Type B pancreatic cell (in vitro differentiated cells): ENCODE measurements around the gene CDK5RAP2. TPM values are rescaled to one million over a fixed set of nuclear protein-coding genes. Genes with fewer than 3 reads are reported as not detected.

Source experiments
- DNase-seq: peaks from one replicate; pipeline ENCODE4 v3.0.0; 2021; ENCODE audit warnings: mixed read lengths; ENCODE audit not compliant: unreplicated experiment; ENCODE audit errors: extremely low spot score
- H3K27ac Mint-ChIP-seq: 2 replicates; pipeline ENCODE4 v1.8.0; 2021; ENCODE audit warnings: mild to moderate bottlenecking, mixed read lengths
- H3K27me3 Mint-ChIP-seq: 2 replicates; pipeline ENCODE4 v1.8.0; 2021; ENCODE audit warnings: mixed read lengths
- H3K36me3 Mint-ChIP-seq: 2 replicates; pipeline ENCODE4 v1.8.0; 2021; ENCODE audit warnings: mixed read lengths
- H3K4me1 Mint-ChIP-seq: one replicate; pipeline ENCODE4 v1.8.0; 2021; ENCODE audit warnings: mixed read lengths; ENCODE audit not compliant: unreplicated experiment
- H3K4me3 Mint-ChIP-seq: 2 replicates; pipeline ENCODE4 v1.8.0; 2021; ENCODE audit warnings: mild to moderate bottlenecking, mixed read lengths
- H3K9me3 Mint-ChIP-seq: 2 replicates; pipeline ENCODE4 v1.8.0; 2021; ENCODE audit warnings: mixed read lengths
- total RNA-seq: library from RNA; stranded (reverse); gene quantifications from 2 replicates; pipeline ENCODE4 v1.2.1, GENCODE V29; 2021; ENCODE audit warnings: low replicate concordance
- TF ChIP-seq, protein P1 (sequence below): fragments of 200-600 bp; sonication (generic); conservative IDR thresholded peaks from 2 replicates; pipeline ENCODE4 v1.5.0; 2021; ENCODE audit warnings: antibody characterized with exemption, mild to moderate bottlenecking

The CDK5RAP2 gene
- total RNA-seq, 1 donor from 2014 or later = 69.2 TPM

DNA sequence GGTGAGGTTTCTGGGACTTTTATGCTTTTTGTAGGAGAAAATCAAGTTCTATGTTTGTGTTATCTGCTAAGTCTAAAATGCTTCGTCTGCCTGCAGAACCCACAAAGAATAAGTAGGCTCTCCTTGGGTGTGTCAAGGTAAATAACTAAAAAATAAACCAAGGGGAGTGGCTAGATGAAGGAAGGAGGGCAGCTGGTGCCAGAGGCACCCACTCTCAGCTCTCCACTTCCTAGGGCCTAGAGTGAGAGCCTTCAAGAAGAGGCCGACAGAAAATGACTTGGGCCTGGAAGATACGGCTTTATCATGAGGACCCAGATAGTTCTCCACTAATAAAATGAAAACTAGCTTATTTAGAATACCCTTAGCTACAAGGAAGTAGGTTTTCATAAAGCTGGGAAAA is 147.4 kb downstream of the CDK5RAP2 start:
- peaks cover 37% of the 10 kb centered on the region for H3K36me3 Mint-ChIP-seq
- H3K9me3 Mint-ChIP-seq = no peaks in the 10 kb centered on the region
- no peak for DNase-seq
- H3K4me3 Mint-ChIP-seq = no peak overlapping the region
- H3K27me3 Mint-ChIP-seq = no peaks in the 10 kb centered on the region
- no peak overlapping the region for H3K27ac Mint-ChIP-seq
- TF ChIP-seq, protein P1, sequence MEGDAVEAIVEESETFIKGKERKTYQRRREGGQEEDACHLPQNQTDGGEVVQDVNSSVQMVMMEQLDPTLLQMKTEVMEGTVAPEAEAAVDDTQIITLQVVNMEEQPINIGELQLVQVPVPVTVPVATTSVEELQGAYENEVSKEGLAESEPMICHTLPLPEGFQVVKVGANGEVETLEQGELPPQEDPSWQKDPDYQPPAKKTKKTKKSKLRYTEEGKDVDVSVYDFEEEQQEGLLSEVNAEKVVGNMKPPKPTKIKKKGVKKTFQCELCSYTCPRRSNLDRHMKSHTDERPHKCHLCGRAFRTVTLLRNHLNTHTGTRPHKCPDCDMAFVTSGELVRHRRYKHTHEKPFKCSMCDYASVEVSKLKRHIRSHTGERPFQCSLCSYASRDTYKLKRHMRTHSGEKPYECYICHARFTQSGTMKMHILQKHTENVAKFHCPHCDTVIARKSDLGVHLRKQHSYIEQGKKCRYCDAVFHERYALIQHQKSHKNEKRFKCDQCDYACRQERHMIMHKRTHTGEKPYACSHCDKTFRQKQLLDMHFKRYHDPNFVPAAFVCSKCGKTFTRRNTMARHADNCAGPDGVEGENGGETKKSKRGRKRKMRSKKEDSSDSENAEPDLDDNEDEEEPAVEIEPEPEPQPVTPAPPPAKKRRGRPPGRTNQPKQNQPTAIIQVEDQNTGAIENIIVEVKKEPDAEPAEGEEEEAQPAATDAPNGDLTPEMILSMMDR = no peak
- peaks cover 14% of the 10 kb centered on the region for H3K4me1 Mint-ChIP-seq

DNA sequence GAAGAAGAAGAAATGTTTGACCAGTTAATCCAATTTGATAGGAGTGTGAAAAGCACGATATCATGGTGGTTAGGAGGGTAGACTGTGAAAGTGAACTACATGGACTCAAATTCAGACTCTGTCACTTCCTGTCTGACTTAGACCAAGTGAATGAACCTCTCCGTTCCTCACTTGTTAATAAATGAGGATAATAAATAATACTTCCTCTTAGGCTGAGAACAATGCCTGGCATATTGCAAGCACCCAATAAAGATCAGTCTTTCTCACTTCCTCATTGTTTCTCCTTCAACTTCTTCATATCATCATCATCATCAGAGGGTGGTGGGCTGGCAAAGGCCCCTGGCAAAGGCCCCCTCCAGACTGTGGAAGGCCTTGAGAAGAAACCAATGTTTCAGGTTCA is 148.7 kb downstream of the CDK5RAP2 start:
- Mint-ChIP-seq H3K27ac (peak overlapping the region; percentile 75), H3K4me1 (peaks cover 14% of the 10 kb centered on the region), H3K4me3 (no peak overlapping the region), H3K36me3 (peaks cover 37% of the 10 kb centered on the region), H3K27me3 (no peaks in the 10 kb centered on the region), H3K9me3 (no peaks in the 10 kb centered on the region)
- TF ChIP-seq, protein P1 = no peak
- DNase-seq = no peak

DNA sequence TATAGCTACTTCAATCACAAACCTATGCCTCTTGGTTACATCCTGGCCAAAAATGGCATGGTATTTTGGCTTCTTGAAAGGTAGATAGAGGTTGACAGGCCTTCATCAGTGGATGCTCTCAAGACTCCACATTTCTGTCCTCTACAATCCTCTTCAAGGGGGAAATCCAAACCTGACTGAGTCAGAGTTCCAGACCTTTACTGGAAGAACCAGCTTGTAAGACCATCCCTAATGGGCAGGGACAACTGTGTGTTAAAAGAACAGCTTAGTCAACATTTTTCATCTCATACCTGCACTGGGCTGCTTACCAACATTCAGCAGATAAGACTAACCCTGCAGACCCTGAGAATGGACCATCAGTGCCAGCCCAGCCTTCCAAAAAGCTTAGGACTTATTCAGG is 155.7 kb downstream of the CDK5RAP2 start:
- peaks cover 5% of the 10 kb centered on the region for H3K4me1 Mint-ChIP-seq
- DNase-seq = no peak
- no peaks in the 10 kb centered on the region for H3K9me3 Mint-ChIP-seq
- H3K36me3 Mint-ChIP-seq = peaks cover 39% of the 10 kb centered on the region
- H3K4me3 Mint-ChIP-seq = no peak overlapping the region
- no peaks in the 10 kb centered on the region for H3K27me3 Mint-ChIP-seq
- TF ChIP-seq, protein P1 = no peak
- H3K27ac Mint-ChIP-seq = no peak overlapping the region

GRCh38 chr9:120423812-120424211 is 156.2 kb downstream of the CDK5RAP2 start:
- TF ChIP-seq, protein P1 = no peak
- H3K4me3 Mint-ChIP-seq = no peak overlapping the region
- peak overlapping the region; percentile 3 for H3K27ac Mint-ChIP-seq
- DNase-seq = no peak
- peaks cover 5% of the 10 kb centered on the region for H3K4me1 Mint-ChIP-seq
- H3K27me3 Mint-ChIP-seq = no peaks in the 10 kb centered on the region
- H3K36me3 Mint-ChIP-seq = peaks cover 39% of the 10 kb centered on the region
- H3K9me3 Mint-ChIP-seq = no peaks in the 10 kb centered on the region

GRCh38 chr9:120421977-120422376 is 158.0 kb downstream of the CDK5RAP2 start:
- H3K9me3 Mint-ChIP-seq = no peaks in the 10 kb centered on the region
- peaks cover 5% of the 10 kb centered on the region for H3K4me1 Mint-ChIP-seq
- no peak overlapping the region for H3K27ac Mint-ChIP-seq
- no peaks in the 10 kb centered on the region for H3K27me3 Mint-ChIP-seq
- no peak overlapping the region for H3K4me3 Mint-ChIP-seq
- H3K36me3 Mint-ChIP-seq = peaks cover 45% of the 10 kb centered on the region
- TF ChIP-seq, protein P1 = no peak
- no peak for DNase-seq

- TF ChIP-seq, protein P1 = no peak
- H3K36me3 Mint-ChIP-seq = peaks cover 40% of the 10 kb centered on the region
- H3K27ac Mint-ChIP-seq = no peak overlapping the region
- H3K27me3 Mint-ChIP-seq = no peaks in the 10 kb centered on the region
- no peak overlapping the region for H3K4me3 Mint-ChIP-seq
- no peaks in the 10 kb centered on the region for H3K9me3 Mint-ChIP-seq
- no peak for DNase-seq
- peaks cover 13% of the 10 kb centered on the region for H3K4me1 Mint-ChIP-seq
These were observed 161.7 kb downstream of the CDK5RAP2 start for GRCh38 chr9:120418315-120418714.
